OCI-LY3 (cell line): ENCODE data around the gene ARHGAP42.

ENCODE experiments used
- EZH2phosphoT487 ChIP-seq: fragments of 200-600 bp; shearing (Covaris generic); IDR thresholded peaks from 2 replicates; pipeline ENCODE4 v1.6.1; 2018; ENCODE audit warnings: antibody characterized with exemption, mixed run types, low read depth
- TF ChIP-seq, protein P1 (sequence below): fragments of 200-600, 300-600 bp; sonication (generic); IDR thresholded peaks from 2 replicates; pipeline ENCODE4 v1.5.1; 2014; ENCODE audit warnings: antibody characterized with exemption, low read length, low read depth

DNA sequence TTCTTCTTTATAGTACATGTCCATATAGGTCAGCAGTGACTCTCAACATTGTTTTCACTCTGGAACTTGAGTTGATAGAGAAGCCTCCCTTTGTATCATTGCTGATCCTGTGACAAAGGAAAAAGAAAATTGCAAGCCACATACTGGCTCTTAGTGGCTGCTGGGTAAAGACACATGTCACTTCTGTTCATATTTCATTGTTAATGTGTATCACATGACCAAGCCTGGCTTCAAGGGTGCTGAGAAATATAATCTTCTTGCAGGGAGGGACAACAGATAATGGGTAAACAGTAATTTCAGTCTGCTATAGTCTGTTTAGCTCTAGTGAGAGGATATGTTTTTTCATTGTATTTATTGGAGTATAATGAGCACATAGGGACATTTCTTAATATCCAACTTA, 269.3 kb downstream of the ARHGAP42 start:
- TF ChIP-seq, protein P1, sequence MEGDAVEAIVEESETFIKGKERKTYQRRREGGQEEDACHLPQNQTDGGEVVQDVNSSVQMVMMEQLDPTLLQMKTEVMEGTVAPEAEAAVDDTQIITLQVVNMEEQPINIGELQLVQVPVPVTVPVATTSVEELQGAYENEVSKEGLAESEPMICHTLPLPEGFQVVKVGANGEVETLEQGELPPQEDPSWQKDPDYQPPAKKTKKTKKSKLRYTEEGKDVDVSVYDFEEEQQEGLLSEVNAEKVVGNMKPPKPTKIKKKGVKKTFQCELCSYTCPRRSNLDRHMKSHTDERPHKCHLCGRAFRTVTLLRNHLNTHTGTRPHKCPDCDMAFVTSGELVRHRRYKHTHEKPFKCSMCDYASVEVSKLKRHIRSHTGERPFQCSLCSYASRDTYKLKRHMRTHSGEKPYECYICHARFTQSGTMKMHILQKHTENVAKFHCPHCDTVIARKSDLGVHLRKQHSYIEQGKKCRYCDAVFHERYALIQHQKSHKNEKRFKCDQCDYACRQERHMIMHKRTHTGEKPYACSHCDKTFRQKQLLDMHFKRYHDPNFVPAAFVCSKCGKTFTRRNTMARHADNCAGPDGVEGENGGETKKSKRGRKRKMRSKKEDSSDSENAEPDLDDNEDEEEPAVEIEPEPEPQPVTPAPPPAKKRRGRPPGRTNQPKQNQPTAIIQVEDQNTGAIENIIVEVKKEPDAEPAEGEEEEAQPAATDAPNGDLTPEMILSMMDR: no peak
- no peak for TF ChIP-seq EZH2phosphoT487
